H9 (cell line): ENCODE data around the gene ANAPC2. TPM values are rescaled to one million over a fixed set of nuclear protein-coding genes. Genes with fewer than 3 reads are reported as not detected.

Experiments used
- DNase-seq: peaks from one replicate; pipeline ENCODE4 v3.0.0-alpha.2; 2017
- H2AFZ ChIP-seq: one replicate; pipeline ENCODE4 v1.6.1; 2013; ENCODE audit warnings: mild to moderate bottlenecking, low read length, control low read depth, moderate library complexity
- H2AK5ac ChIP-seq: 2 replicates; pipeline ENCODE4 v1.6.1; 2013; ENCODE audit warnings: low read length, control low read depth, mixed read lengths; ENCODE audit not compliant: insufficient read length
- H2BK120ac ChIP-seq: one replicate; pipeline ENCODE4 v1.6.1; 2013; ENCODE audit warnings: low read depth, mild to moderate bottlenecking, low read length, control low read depth, inconsistent platforms; ENCODE audit not compliant: poor library complexity, severe bottlenecking
- H2BK12ac ChIP-seq: 2 replicates; pipeline ENCODE4 v1.6.1; 2013; ENCODE audit warnings: low read length, control low read depth, mixed read lengths, low read depth; ENCODE audit not compliant: insufficient read length
- H2BK15ac ChIP-seq: 2 replicates; pipeline ENCODE4 v1.6.1; 2013; ENCODE audit warnings: low read depth, low read length, control low read depth
- H2BK20ac ChIP-seq: one replicate; pipeline ENCODE4 v1.6.1; 2013; ENCODE audit warnings: low read depth, mild to moderate bottlenecking, low read length, control low read depth, inconsistent platforms; ENCODE audit not compliant: poor library complexity, severe bottlenecking
- H2BK5ac ChIP-seq: 2 replicates; pipeline ENCODE4 v1.6.1; 2013; ENCODE audit warnings: low read length, control low read depth, mixed read lengths; ENCODE audit not compliant: insufficient read length
- H3K14ac ChIP-seq: 2 replicates; pipeline ENCODE4 v1.6.1; 2013; ENCODE audit warnings: low read length, control low read depth; ENCODE audit not compliant: insufficient read depth
- H3K18ac ChIP-seq: 2 replicates; pipeline ENCODE4 v1.6.1; 2013; ENCODE audit warnings: low read depth, mild to moderate bottlenecking, mixed read lengths, low read length, control low read depth; ENCODE audit not compliant: insufficient read length
- H3K23ac ChIP-seq: 2 replicates; pipeline ENCODE4 v1.6.1; 2013; ENCODE audit warnings: low read length, control low read depth, mixed read lengths, low read depth; ENCODE audit not compliant: insufficient read length
- H3K23me2 ChIP-seq: 2 replicates; pipeline ENCODE4 v1.6.1; 2013; ENCODE audit warnings: low read depth, mild to moderate bottlenecking, mixed read lengths, low read length, control low read depth; ENCODE audit not compliant: insufficient read length, poor library complexity, severe bottlenecking
- H3K27ac ChIP-seq: 2 replicates; pipeline ENCODE4 v1.5.1; 2013; ENCODE audit warnings: low read length, control low read depth, mixed read lengths, low read depth; ENCODE audit not compliant: insufficient read length
- H3K27me3 ChIP-seq: 2 replicates; pipeline ENCODE4 v1.6.1; 2013; ENCODE audit warnings: low read length, control low read depth, inconsistent platforms; ENCODE audit not compliant: insufficient read depth
- H3K4ac ChIP-seq: 2 replicates; pipeline ENCODE4 v1.6.1; 2013; ENCODE audit warnings: low read depth, mild to moderate bottlenecking, control low read depth, inconsistent platforms, low read length, moderate library complexity
- H3K4me1 ChIP-seq: 2 replicates; pipeline ENCODE4 v1.6.1; 2013; ENCODE audit warnings: low read length, control low read depth, inconsistent platforms; ENCODE audit not compliant: insufficient read depth
- H3K4me2 ChIP-seq: 2 replicates; pipeline ENCODE4 v1.6.1; 2013; ENCODE audit warnings: low read length, control low read depth, mixed read lengths; ENCODE audit not compliant: insufficient read length, insufficient read depth
- H3K56ac ChIP-seq: 2 replicates; pipeline ENCODE4 v1.6.1; 2013; ENCODE audit warnings: low read depth, mild to moderate bottlenecking, mixed read lengths, low read length, control low read depth; ENCODE audit not compliant: insufficient read length
- H3K79me1 ChIP-seq: 2 replicates; pipeline ENCODE4 v1.6.1; 2013; ENCODE audit warnings: low read depth, mild to moderate bottlenecking, moderate library complexity, low read length, control low read depth, inconsistent platforms; ENCODE audit not compliant: insufficient read depth, poor library complexity, severe bottlenecking
- H3K79me2 ChIP-seq: 2 replicates; pipeline ENCODE4 v1.6.1; 2013; ENCODE audit warnings: low read length, control low read depth, inconsistent platforms; ENCODE audit not compliant: insufficient read depth
- H3K9ac ChIP-seq: 2 replicates; pipeline ENCODE4 v1.6.1; 2013; ENCODE audit warnings: low read length, control low read depth, mixed read lengths; ENCODE audit not compliant: insufficient read length; ENCODE audit errors: extremely low read depth
- H3K9me3 ChIP-seq: one replicate; pipeline ENCODE4 v1.6.1; 2013; ENCODE audit warnings: low read depth, low read length, inconsistent platforms; ENCODE audit not compliant: control insufficient read depth
- H3T11ph ChIP-seq: one replicate; pipeline ENCODE4 v1.6.1; 2013; ENCODE audit warnings: mild to moderate bottlenecking, low read length, control low read depth, inconsistent platforms
- H4K20me1 ChIP-seq: one replicate; pipeline ENCODE4 v1.6.1; 2013; ENCODE audit not compliant: control insufficient read depth, insufficient read length, insufficient read depth
- H4K5ac ChIP-seq: 2 replicates; pipeline ENCODE4 v1.6.1; 2013; ENCODE audit warnings: low read depth, mild to moderate bottlenecking, mixed read lengths, low read length, control low read depth; ENCODE audit not compliant: insufficient read length
- H4K8ac ChIP-seq: replicated peaks from 2 replicates; pipeline ENCODE4 v1.6.1; 2013; ENCODE audit warnings: low read length, control low read depth, mixed read lengths, low read depth; ENCODE audit not compliant: insufficient read length
- H4K91ac ChIP-seq: 2 replicates; pipeline ENCODE4 v1.6.1; 2013; ENCODE audit warnings: low read depth, mild to moderate bottlenecking, moderate library complexity, mixed read lengths, low read length, control low read depth; ENCODE audit not compliant: insufficient read length
- H3K27ac Mint-ChIP-seq, 3 experiments: 2 replicates in 2 of 3; 3 replicates in 1 of 3; pipeline ENCODE4 v1.8.0; 2020 to 2021; ENCODE audit warnings: mixed read lengths in 3 of 3, mild to moderate bottlenecking in 1 of 3, moderate library complexity in 1 of 3
- H3K27me3 Mint-ChIP-seq: 2 replicates; pipeline ENCODE4 v1.8.0; 2021; ENCODE audit warnings: low read depth, mild to moderate bottlenecking, moderate library complexity, mixed read lengths
- H3K36me3 Mint-ChIP-seq, 3 experiments: 2 replicates in 2 of 3; 3 replicates in 1 of 3; pipeline ENCODE4 v1.8.0; 2020 to 2021; ENCODE audit warnings: low read depth in 3 of 3, mixed read lengths in 3 of 3; ENCODE audit not compliant: insufficient read depth in 1 of 3
- H3K4me1 Mint-ChIP-seq, 2 experiments: 2 replicates each; pipeline ENCODE4 v1.8.0; 2020; ENCODE audit warnings: mixed read lengths in 2 of 2
- H3K4me3 Mint-ChIP-seq, 2 experiments: 2 replicates in 1 of 2; 3 replicates in 1 of 2; pipeline ENCODE4 v1.8.0; 2020 to 2021; ENCODE audit warnings: mild to moderate bottlenecking in 2 of 2, mixed read lengths in 2 of 2, moderate library complexity in 1 of 2
- H3K9me3 Mint-ChIP-seq, 2 experiments: 2 replicates in 1 of 2; 3 replicates in 1 of 2; pipeline ENCODE4 v1.8.0; 2020; ENCODE audit warnings: mild to moderate bottlenecking in 2 of 2, mixed read lengths in 2 of 2, moderate library complexity in 1 of 2
- CTCF ChIP-seq: fragments of 200-600 bp; sonication (generic); conservative IDR thresholded peaks from 3 replicates; pipeline ENCODE4 v1.8.0; 2021; ENCODE audit warnings: antibody characterized with exemption, mild to moderate bottlenecking
- WGBS: extraction: QIAGEN DNeasy Blood & Tissue Kit; methylation state at CpG from one replicate; pipeline ENCODE4 v1.1.7; 2013; ENCODE audit warnings: missing lambda C conversion rate, low lambda C conversion rate, mixed read lengths; ENCODE audit not compliant: insufficient read length; ENCODE audit errors: extremely low coverage; 5-methylcytosine and 5-hydroxymethylcytosine counted together
- total RNA-seq: library from RNA; stranded (reverse); gene quantifications from 2 replicates; pipeline ENCODE4 v1.2.1, GENCODE V29; 2021

ANAPC2 gene
- total RNA-seq, 1 experiment from 2014 or later, result 54.8 TPM

GRCh38 chr9:137190315-137190856, 2.0 kb upstream of the ANAPC2 start:
- H3K23ac ChIP-seq, result no peak overlapping the region
- no peak overlapping the region for H2BK120ac ChIP-seq
- H4K5ac ChIP-seq, result no peak overlapping the region
- H3K79me1 ChIP-seq, result peaks cover 6% of the 10 kb centered on the region
- H2AK5ac ChIP-seq, result no peak overlapping the region
- H3K9ac ChIP-seq, result no peak overlapping the region
- no peak overlapping the region for H2AFZ ChIP-seq
- no peak overlapping the region for H3K14ac ChIP-seq
- no peak overlapping the region for H2BK20ac ChIP-seq
- no peak overlapping the region for H3T11ph ChIP-seq
- H4K20me1 ChIP-seq, result no peaks in the 10 kb centered on the region
- H3K23me2 ChIP-seq, result peaks cover 13% of the 10 kb centered on the region
- H2BK15ac ChIP-seq, result no peak overlapping the region
- Mint-ChIP-seq H3K36me3 (peaks cover 7 to 38% (median 26%) of the 10 kb centered on the region in 3 experiments; a peak in 6 of 7 replicates), H3K9me3 (no peaks in the 10 kb centered on the region), H3K4me1 (peaks cover 20 to 27% of the 10 kb centered on the region in 2 experiments), H3K27ac (no peak overlapping the region; a peak in 1 of 7 replicates), H3K4me3 (peak overlapping the region; percentile 94 to 96), H3K27me3 (no peaks in the 10 kb centered on the region)
- TF ChIP-seq CTCF, result 0 out of 3 replicates have a peak, but pooled peaks have one; percentile 16
- peaks cover 10% of the 10 kb centered on the region; the same call in 1 of the 2 replicates for H3K79me2 ChIP-seq
- H3K18ac ChIP-seq, result no peak overlapping the region
- H4K8ac ChIP-seq, result no peak overlapping the region
- no peak overlapping the region for H2BK5ac ChIP-seq
- no peak overlapping the region for H2BK12ac ChIP-seq
- WGBS, result no CpG with 5 or more reads among the region's 9 CpGs
- DNase-seq, result no peak
- H3K4me2 ChIP-seq, result no peak overlapping the region
- H4K91ac ChIP-seq, result no peak overlapping the region
- peaks cover 5% of the 10 kb centered on the region; the same call in 1 of the 2 replicates for H3K4me1 ChIP-seq
- H3K4ac ChIP-seq, result no peak overlapping the region
- H3K27me3 ChIP-seq, result no peaks in the 10 kb centered on the region
- no peak overlapping the region for H3K56ac ChIP-seq
- no peak overlapping the region for H3K27ac ChIP-seq
- H3K9me3 ChIP-seq, result no peaks in the 10 kb centered on the region
